CD4-positive, alpha-beta memory T cell (primary cell): Measurements from ENCODE around the gene RABL6. TPM values are rescaled to one million over a fixed set of nuclear protein-coding genes. Genes with fewer than 3 reads are reported as not detected.

Experiments
- CTCF ChIA-PET: fragments of 350-600 bp; sonication (Branson Sonifier 250); formaldehyde crosslinking; loops from one replicate; lab custom pipeline; 2021; ENCODE audit warnings: inconsistent platforms; ENCODE audit not compliant: partially characterized antibody; lab: Charles Lee
- POLR2A ChIA-PET: fragments of 350-600 bp; sonication (Branson Sonifier 250); formaldehyde crosslinking; loops from one replicate; lab custom pipeline; 2021; ENCODE audit not compliant: partially characterized antibody; lab: Charles Lee
- DNase-seq, 5 donors: peaks; one replicate each; pipeline versions ENCODE4 v3.0.0 to v3.0.0-alpha.2; 2020 to 2022; ENCODE audit warnings: mixed read lengths in 1 of 5
- H3K27ac ChIP-seq: one replicate; pipeline ENCODE4 v1.7.0; 2013; ENCODE audit warnings: low read depth, low read length
- H3K27me3 ChIP-seq: 2 replicates; pipeline ENCODE4 v1.7.0; 2013; ENCODE audit warnings: mild to moderate bottlenecking, low read length, moderate library complexity; ENCODE audit not compliant: insufficient read depth
- H3K36me3 ChIP-seq: 2 replicates; pipeline ENCODE4 v1.7.0; 2013; ENCODE audit warnings: mild to moderate bottlenecking, low read length, moderate library complexity; ENCODE audit not compliant: insufficient read depth
- H3K4me1 ChIP-seq: 2 replicates; pipeline ENCODE4 v1.7.0; 2013; ENCODE audit warnings: mild to moderate bottlenecking, low read length, moderate library complexity; ENCODE audit not compliant: insufficient read depth
- H3K4me3 ChIP-seq, 2 donors: one replicate each; pipeline ENCODE4 v1.7.0; 2013; ENCODE audit warnings: low read length in 2 of 2, mild to moderate bottlenecking in 1 of 2
- H3K9me3 ChIP-seq, 2 donors: one replicate each; pipeline ENCODE4 v1.7.0; 2013; ENCODE audit warnings: low read length in 2 of 2, control low read depth in 1 of 2; ENCODE audit not compliant: control insufficient read depth in 1 of 2
- H3K27ac Mint-ChIP-seq, 7 donors: one replicate each; pipeline ENCODE4 v1.8.0; 2020 to 2021; ENCODE audit warnings: mixed read lengths in 7 of 7, mild to moderate bottlenecking in 6 of 7, inconsistent platforms in 3 of 7, moderate library complexity in 3 of 7
- H3K27me3 Mint-ChIP-seq, 2 donors: one replicate each; pipeline ENCODE4 v1.8.0; 2020 to 2021; ENCODE audit warnings: mixed read lengths in 2 of 2
- H3K36me3 Mint-ChIP-seq, 2 donors: one replicate each; pipeline ENCODE4 v1.8.0; 2020 to 2021; ENCODE audit warnings: mixed read lengths in 2 of 2, inconsistent platforms in 1 of 2, mild to moderate bottlenecking in 1 of 2
- H3K4me1 Mint-ChIP-seq, 4 donors: one replicate each; pipeline ENCODE4 v1.8.0; 2020 to 2021; ENCODE audit warnings: mixed read lengths in 4 of 4, mild to moderate bottlenecking in 1 of 4
- H3K4me3 Mint-ChIP-seq, 8 donors: one replicate each; pipeline ENCODE4 v1.8.0; 2020 to 2021; ENCODE audit warnings: mixed read lengths in 8 of 8, mild to moderate bottlenecking in 7 of 8, moderate library complexity in 6 of 8, inconsistent platforms in 3 of 8
- H3K9me3 Mint-ChIP-seq, 8 donors: one replicate each; pipeline ENCODE4 v1.8.0; 2020 to 2021; ENCODE audit warnings: mixed read lengths in 8 of 8, mild to moderate bottlenecking in 5 of 8, inconsistent platforms in 3 of 8, moderate library complexity in 1 of 8
- intact Hi-C: fragments of 100-400 bp; cut with micrococcal nuclease; formaldehyde crosslinking; loops from one replicate; pipeline ENCODE4 v1.15.1; 2023
- polyA plus RNA-seq, 2 donors: library from polyadenylated mRNA; unstranded; fragments of 300-500 nt; fragmentation: Illumina TruSeq; gene quantifications; one replicate each; pipeline ENCODE4 v1.2.3, GENCODE V29; 2021
- total RNA-seq, 2 experiments: library from RNA; stranded (reverse); gene quantifications; one replicate each; pipeline ENCODE4 v1.2.3, GENCODE V29; 2021

RABL6 gene
- total and polyA plus RNA-seq, 4 experiments from 2014 or later, result 5.1 to 70.9 (median 41.6) TPM

DNA sequence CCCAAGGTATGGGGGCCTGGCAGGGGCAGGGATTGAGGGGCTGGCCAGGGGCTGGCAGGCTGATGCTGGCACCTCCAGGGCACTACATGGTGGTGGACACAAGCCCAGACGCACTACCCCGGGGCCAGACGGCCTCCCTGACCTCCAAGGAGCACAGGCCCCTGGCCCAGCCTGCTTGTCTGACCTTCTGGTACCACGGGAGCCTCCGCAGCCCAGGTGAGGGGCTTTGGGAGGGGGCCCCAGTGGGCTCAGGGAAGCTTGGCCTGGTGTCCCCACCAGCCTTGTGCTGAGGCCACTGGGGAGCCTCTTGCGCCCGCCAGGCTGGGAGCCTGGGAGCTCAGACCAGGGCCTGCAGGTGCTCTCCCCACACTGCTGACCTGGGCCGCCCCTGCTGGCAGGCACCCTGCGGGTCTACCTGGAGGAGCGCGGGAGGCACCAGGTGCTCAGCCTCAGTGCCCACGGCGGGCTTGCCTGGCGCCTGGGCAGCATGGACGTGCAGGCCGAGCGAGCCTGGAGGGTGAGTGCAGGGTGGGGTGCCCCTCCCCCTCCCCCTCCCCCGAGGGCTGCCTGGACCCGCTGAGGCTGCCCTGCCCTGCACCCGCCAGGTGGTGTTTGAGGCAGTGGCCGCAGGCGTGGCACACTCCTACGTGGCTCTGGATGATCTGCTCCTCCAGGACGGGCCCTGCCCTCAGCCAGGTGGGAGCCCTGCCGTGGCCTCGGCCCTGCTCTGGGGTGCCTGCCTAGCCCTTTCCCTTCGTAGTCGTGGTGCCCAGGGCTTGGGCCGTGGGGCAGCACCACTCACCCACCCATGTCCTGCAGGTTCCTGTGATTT, 50.0 kb downstream of the RABL6 start:
- Histone ChIP-seq H3K36me3 (peaks cover 20% of the 10 kb centered on the region), H3K27ac (no peak overlapping the region), H3K4me3 (no peak overlapping the region), H3K4me1 (no peaks in the 10 kb centered on the region), H3K27me3 (no peaks in the 10 kb centered on the region), H3K9me3 (no peaks in the 10 kb centered on the region)
- intact Hi-C loops, result no loop called here
- Mint-ChIP-seq H3K27ac (no peak overlapping the region), H3K4me1 (peaks cover 0 to 4% (median 0%) of the 10 kb centered on the region in 4 donors), H3K4me3 (no peak overlapping the region), H3K36me3 (peaks cover 0 to 11% of the 10 kb centered on the region in 2 donors), H3K9me3 (no peaks in the 10 kb centered on the region), H3K27me3 (no peaks in the 10 kb centered on the region)
- peak in 1 of 5 donors; percentile 27 for DNase-seq
- ChIA-PET POLR2A (interaction anchor here (0.6 kb wide), 1 partner anchor 86 kb away, joined by 3 read pairs; the partner anchor contains the start of gene FBXW5), CTCF (interaction anchor here (0.6 kb wide), 1 partner anchor 10 kb away, joined by 5 read pairs; no protein-coding TSS in a partner anchor)

- H3K4me3 Mint-ChIP-seq, result no peak overlapping the region
- Histone ChIP-seq H3K36me3 (peaks cover 26% of the 10 kb centered on the region), H3K4me3 (no peak overlapping the region), H3K4me1 (no peaks in the 10 kb centered on the region), H3K27ac (no peak overlapping the region), H3K9me3 (no peaks in the 10 kb centered on the region), H3K27me3 (no peaks in the 10 kb centered on the region)
- CTCF ChIA-PET, result interaction anchor here (0.6 kb wide), 1 partner anchor 11 kb away, joined by 5 read pairs; no protein-coding TSS in a partner anchor
- H3K9me3 Mint-ChIP-seq, result no peaks in the 10 kb centered on the region
- H3K27me3 Mint-ChIP-seq, result no peaks in the 10 kb centered on the region
- POLR2A ChIA-PET, result interaction anchor here (0.6 kb wide), 1 partner anchor 86 kb away, joined by 3 read pairs; the partner anchor contains the start of gene FBXW5
- DNase-seq, result no peak
- peaks cover 0 to 15% of the 10 kb centered on the region in 2 donors for H3K36me3 Mint-ChIP-seq
- no peak overlapping the region for H3K27ac Mint-ChIP-seq
- H3K4me1 Mint-ChIP-seq, result peaks cover 0 to 4% (median 0%) of the 10 kb centered on the region in 4 donors
- intact Hi-C loops, result no loop called here
Measured at GRCh38 chr9:136858452-136858843, 50.7 kb downstream of the RABL6 start.

DNA sequence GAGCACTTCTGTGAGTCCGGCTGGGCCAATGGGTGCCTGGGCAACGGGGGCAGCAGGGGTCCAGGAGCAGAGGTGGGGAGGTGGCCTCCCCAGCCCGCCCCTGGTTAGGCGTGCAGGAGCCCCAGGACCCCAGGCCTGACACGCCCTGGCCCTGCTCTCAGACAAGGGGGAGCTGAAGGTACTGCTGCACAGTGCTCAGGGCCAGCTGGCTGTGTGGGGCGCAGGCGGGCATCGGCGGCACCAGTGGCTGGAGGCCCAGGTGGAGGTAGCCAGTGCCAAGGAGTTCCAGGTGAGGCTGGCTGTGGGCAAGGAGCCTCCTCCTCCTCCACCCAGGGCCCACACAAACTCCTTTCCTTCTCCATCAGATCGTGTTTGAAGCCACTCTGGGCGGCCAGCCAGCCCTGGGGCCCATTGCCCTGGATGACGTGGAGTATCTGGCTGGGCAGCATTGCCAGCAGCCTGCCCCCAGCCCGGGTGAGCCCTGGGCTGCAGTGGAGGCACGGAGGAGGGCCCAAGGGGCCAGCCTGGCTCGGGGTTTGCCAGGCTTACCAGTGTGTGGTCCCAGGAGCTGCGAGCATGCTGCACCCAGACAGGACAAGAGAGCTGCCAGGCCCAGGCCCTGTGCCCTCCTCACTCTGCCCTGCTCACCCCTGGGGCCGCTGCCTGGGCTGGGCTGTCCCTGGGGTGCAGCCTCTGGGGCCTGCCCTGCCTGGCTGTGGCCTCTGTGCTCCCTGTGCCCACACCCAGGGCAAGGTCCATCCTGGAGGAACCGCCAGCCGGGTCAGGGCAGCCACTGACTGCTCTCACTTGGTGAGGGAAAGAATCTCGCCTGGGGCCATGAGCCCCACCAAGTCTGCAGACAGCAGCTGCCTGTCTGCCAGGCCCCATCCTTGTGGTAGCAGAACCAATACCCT, 51.4 kb downstream of the RABL6 start:
- no peak overlapping the region for H3K4me3 ChIP-seq
- H3K4me3 Mint-ChIP-seq, result no peak overlapping the region
- POLR2A ChIA-PET, result interaction anchor here (0.9 to 2.6 kb wide), 6 partner anchors 11 to 176 kb away, joined by 3 to 8 read pairs (median 6); partner anchors contain the start of gene AJM1
- no peaks in the 10 kb centered on the region for H3K27me3 Mint-ChIP-seq
- H3K27ac Mint-ChIP-seq, result no peak overlapping the region
- H3K9me3 Mint-ChIP-seq, result no peaks in the 10 kb centered on the region
- H3K9me3 ChIP-seq, result no peaks in the 10 kb centered on the region
- H3K27ac ChIP-seq, result no peak overlapping the region
- intact Hi-C loops, result no loop called here
- H3K4me1 ChIP-seq, result peaks cover 5% of the 10 kb centered on the region
- CTCF ChIA-PET, result interaction anchor here (0.6 kb wide), 1 partner anchor 11 kb away, joined by 5 read pairs; no protein-coding TSS in a partner anchor
- peaks cover 31% of the 10 kb centered on the region for H3K36me3 ChIP-seq
- H3K27me3 ChIP-seq, result no peaks in the 10 kb centered on the region
- H3K36me3 Mint-ChIP-seq, result peaks cover 5 to 20% of the 10 kb centered on the region in 2 donors
- peaks cover 0 to 11% (median 3%) of the 10 kb centered on the region in 4 donors for H3K4me1 Mint-ChIP-seq
- DNase-seq, result peak in 1 of 5 donors; percentile 20

DNA sequence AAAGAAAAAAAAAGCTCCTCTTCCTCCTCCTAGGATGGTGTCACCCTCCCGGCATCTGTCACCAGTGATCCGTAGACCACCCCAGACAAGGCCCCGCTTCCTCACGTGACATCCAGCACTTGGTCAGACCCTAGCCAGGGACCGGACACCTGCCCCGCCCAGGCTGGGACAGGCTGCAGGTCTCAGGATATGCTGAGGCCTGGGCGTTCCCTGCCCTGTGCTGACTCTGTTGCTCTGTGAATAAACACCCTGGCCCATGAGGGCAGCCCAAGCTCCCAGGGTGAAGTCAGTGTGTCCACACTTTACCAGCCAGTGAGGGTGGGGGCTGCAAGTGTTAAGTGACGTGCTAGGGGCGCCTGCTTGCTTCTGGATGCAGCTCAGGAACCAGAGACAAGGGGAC, 52.8 kb downstream of the RABL6 start:
- Histone ChIP-seq H3K4me3 (no peak overlapping the region), H3K9me3 (no peaks in the 10 kb centered on the region), H3K4me1 (peaks cover 17% of the 10 kb centered on the region), H3K36me3 (peaks cover 31% of the 10 kb centered on the region), H3K27ac (no peak overlapping the region), H3K27me3 (no peaks in the 10 kb centered on the region)
- Mint-ChIP-seq H3K9me3 (no peaks in the 10 kb centered on the region), H3K4me1 (peaks cover 2 to 19% (median 11%) of the 10 kb centered on the region in 4 donors), H3K4me3 (no peak overlapping the region), H3K27ac (peak overlapping the region in 1 of 7 donors; percentile 70), H3K36me3 (peaks cover 5 to 22% of the 10 kb centered on the region in 2 donors), H3K27me3 (no peaks in the 10 kb centered on the region)
- POLR2A ChIA-PET, result interaction anchor here (0.8 to 2.6 kb wide), 8 partner anchors 10 to 175 kb away, joined by 3 to 8 read pairs (median 6); partner anchors contain the start of genes AJM1 and TRAF2
- intact Hi-C loops, result no loop called here
- CTCF ChIA-PET, result interaction anchor here (1.3 kb wide), 1 partner anchor 21 kb away, joined by 3 read pairs; no protein-coding TSS in a partner anchor
- peak in 1 of 5 donors; percentile 8 for DNase-seq

DNA sequence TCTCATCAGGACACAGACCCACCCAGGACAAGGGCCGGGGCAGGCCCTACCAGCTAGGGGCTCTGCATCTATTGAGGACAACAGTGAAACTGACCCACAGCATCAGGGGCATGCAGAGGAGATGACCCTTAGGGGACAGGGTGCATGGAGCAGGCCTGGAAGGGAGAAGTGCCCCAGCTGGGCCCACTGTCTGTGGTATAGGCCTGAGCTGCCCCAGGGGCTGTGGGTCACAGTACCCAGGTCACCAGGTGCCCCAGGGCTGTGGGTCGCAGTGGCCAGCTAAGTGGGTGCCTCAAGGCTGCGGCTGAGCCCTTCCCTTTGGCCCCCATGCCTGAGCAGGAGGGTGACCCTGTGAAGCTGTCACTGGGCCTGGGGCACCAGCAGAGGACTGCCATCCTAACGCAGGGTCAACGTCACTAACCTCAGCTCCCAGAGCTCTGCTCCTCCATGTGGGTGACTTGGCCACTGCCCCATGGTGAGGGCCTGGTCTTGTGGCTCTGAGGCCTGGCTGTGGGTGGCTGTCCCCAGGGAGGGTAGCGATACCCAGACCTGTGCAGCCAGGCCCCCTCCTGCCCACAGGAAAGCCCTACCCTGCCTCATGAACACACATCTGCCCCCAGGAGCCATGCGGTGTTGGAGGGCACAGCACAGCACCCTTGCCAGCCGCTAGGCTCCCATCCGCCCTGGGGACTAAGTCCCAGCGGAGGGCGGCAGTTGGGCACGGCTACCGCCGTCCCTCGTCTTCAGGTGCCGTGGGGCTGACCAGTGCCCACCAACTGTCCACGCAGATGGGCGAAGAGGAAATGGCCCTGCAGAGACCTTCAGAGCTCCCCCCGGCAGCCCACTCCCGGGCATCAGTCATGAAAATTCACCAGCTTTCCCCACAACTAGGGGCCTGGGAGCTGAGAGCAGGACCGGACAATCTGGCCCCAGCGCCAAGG, 53.5 kb downstream of the RABL6 start:
- Mint-ChIP-seq H3K27me3 (no peaks in the 10 kb centered on the region), H3K4me3 (no peak overlapping the region), H3K9me3 (no peaks in the 10 kb centered on the region), H3K36me3 (peaks cover 5 to 24% of the 10 kb centered on the region in 2 donors), H3K4me1 (peaks cover 2 to 19% (median 11%) of the 10 kb centered on the region in 4 donors), H3K27ac (no peak overlapping the region)
- Histone ChIP-seq H3K4me1 (peaks cover 18% of the 10 kb centered on the region), H3K27ac (no peak overlapping the region), H3K9me3 (no peaks in the 10 kb centered on the region), H3K4me3 (no peak overlapping the region), H3K27me3 (no peaks in the 10 kb centered on the region), H3K36me3 (peaks cover 31% of the 10 kb centered on the region)
- CTCF ChIA-PET, result interaction anchor here (1.3 to 1.9 kb wide), 2 partner anchors 17 to 20 kb away, joined by 3 to 6 read pairs; no protein-coding TSS in a partner anchor
- intact Hi-C loops, result no loop called here
- POLR2A ChIA-PET, result interaction anchor here (1.1 to 2.6 kb wide), 6 partner anchors 9 to 41 kb away, joined by 4 to 8 read pairs (median 7); partner anchors contain the start of genes AJM1 and TRAF2
- DNase-seq, result peak in 1 of 5 donors; percentile 16
